HG03457 (cell line): ENCODE results near the gene B3GAT2.
A peak's percentile ranks its signal among the peaks of the same experiment; 100 is the strongest.
"Not testable (repeated sequence)": the region's sequence is repeated elsewhere in the genome, so short reads cannot be mapped to it uniquely, and the experiment has no call there.

Experiments used
- ATAC-seq: cut with Tn5 transposase; IDR thresholded peaks from one replicate; pipeline ENCODE4 v1.9.1; 2021; ENCODE audit warnings: moderate number of reproducible peaks; ENCODE audit not compliant: unreplicated experiment

Gene B3GAT2, protein sequence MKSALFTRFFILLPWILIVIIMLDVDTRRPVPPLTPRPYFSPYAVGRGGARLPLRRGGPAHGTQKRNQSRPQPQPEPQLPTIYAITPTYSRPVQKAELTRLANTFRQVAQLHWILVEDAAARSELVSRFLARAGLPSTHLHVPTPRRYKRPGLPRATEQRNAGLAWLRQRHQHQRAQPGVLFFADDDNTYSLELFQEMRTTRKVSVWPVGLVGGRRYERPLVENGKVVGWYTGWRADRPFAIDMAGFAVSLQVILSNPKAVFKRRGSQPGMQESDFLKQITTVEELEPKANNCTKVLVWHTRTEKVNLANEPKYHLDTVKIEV

GRCh38 chr6:70956451-70957283 is at the start of gene B3GAT2:
Gene B3GAT2 (minus strand): TSS chr6:70957060. CDS start chr6:70956429, 631 bp downstream.
- ATAC-seq: no peak

DNA sequence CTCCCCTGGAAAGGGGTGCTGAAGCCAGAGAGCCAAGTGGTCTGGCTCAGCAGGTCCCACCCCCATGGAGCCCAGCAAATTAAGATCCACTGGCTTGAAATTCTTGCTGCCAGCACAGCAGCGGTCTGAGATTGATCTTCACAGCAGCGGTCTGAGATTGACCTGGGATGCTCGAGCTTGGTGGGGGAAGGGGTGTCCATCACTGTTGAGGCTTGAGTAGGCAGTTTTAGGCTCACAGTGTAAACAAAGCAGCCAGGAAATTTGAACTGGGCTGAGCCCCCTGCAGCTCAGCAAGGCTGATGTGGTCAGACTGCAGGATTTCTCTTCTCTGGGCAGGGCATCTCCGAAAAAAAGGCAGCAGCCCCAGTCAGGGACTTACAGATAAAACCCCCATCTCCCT is 41.3 kb upstream of the B3GAT2 start:
- no peak for ATAC-seq

DNA sequence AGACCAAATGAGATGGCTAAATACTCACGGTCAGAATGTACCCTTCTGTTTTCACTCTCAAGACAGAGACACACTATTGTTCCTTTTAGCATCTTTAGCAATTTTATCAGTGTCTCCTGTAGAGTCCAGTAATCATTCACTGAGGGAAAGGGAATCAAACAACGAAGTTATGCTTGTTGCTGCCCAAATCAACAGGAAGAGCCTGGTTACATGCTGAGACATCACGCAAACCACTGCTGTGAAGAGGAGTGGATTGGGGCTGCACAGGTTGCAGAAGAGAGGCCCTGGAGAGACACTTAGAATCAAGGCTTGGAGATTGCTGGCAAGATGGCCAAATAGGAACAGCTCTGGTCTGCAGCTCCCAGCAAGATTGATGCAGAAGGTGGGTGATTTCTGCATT is 40.5 kb upstream of the B3GAT2 start:
- ATAC-seq: no peak

DNA sequence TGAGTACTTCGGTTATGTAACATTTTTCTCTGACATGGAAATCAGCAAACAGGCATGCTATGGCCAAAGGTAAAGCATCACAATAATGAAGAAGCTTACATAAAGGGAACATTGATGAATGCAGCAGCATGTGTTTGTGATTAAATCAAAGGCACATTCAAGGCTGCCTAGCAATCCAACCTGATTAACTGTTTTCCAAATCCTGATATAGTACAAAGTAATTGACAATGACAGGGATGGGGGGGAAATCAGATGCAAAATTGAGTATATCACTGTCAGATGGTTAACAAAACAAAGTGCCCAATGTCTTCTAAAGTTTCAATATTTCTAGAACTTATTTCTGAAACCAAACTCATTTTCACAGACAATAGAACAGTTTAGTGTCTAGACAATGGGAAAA is 39.2 kb upstream of the B3GAT2 start:
- no peak for ATAC-seq

GRCh38 chr6:70995411-70995810 is 38.6 kb upstream of the B3GAT2 start:
- no peak for ATAC-seq

GRCh38 chr6:70991253-70991652 is 34.4 kb upstream of the B3GAT2 start:
- ATAC-seq: no peak

DNA sequence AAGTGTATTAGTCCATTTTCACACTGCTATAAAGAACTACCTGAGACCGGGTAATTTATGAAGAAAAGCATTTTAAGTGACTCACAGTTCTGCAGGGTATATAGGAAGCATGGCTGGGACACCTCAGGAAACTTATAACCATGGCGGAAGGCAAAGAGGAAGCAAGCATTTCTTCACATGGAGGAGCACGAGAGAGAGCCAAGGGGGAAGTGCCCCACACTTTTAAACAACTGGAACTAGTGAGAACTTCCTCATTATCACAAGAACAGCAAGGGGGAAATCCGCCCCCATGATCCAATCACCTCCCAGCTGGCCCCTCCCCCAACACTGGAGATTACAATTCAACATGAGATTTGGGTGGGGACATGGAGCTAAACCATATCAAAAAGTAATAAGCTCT is 28.3 kb upstream of the B3GAT2 start:
- ATAC-seq: no peak

DNA sequence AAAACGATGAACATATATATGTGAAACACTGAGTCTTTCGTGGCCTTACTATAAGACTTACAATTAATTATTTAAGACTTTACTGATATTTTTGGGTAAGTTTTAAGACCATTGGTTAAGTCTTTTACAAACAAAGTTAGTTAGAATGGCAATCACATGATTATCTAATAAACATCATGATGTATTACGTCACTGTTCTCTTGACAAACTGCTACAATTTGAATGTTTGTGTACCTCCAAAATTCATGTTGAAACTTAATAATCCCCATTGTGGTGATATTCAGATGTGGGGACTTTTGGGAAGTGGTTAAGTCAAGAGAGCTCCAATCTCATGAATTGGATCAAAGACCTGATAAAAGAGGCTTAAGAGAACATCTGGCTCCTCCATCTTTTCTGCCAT is 25.9 kb upstream of the B3GAT2 start:
- ATAC-seq: no peak

DNA sequence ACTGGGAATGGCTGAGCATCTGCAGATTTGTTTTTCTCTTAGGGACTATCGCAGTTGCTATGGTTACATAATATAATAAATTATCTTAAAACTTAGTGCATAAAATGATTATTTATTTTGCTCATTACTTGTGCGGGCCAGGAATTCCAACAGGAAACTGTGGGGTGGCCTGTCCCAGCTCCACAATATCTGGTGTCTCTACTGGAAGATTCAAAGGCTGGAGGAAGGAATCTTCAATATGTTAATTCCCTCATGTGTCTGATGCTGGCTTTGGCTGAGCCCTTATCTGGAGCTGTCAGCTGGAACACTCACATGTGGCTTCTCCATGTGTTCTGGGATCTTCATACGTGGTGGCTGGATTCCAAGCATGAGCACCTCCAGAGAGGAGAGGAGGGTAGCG is 23.9 kb upstream of the B3GAT2 start:
- ATAC-seq: no peak

- ATAC-seq: no peak
Measured at GRCh38 chr6:70973604-70974003, 16.7 kb upstream of the B3GAT2 start.

- ATAC-seq: no peak
Measured at GRCh38 chr6:70967049-70967448, 10.2 kb upstream of the B3GAT2 start.

- ATAC-seq: no peak
Measured at GRCh38 chr6:70957284-70957617, 391 bp upstream of the B3GAT2 start.

DNA sequence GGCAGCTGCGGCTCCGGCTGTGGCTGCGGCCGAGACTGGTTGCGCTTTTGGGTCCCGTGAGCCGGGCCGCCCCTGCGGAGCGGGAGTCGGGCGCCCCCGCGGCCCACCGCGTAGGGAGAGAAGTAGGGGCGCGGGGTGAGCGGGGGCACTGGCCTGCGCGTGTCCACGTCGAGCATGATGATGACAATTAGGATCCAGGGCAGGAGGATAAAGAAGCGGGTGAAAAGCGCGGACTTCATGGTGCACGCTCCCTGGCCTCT is 739 bp downstream of the B3GAT2 start:
- peak; percentile 4 for ATAC-seq

DNA sequence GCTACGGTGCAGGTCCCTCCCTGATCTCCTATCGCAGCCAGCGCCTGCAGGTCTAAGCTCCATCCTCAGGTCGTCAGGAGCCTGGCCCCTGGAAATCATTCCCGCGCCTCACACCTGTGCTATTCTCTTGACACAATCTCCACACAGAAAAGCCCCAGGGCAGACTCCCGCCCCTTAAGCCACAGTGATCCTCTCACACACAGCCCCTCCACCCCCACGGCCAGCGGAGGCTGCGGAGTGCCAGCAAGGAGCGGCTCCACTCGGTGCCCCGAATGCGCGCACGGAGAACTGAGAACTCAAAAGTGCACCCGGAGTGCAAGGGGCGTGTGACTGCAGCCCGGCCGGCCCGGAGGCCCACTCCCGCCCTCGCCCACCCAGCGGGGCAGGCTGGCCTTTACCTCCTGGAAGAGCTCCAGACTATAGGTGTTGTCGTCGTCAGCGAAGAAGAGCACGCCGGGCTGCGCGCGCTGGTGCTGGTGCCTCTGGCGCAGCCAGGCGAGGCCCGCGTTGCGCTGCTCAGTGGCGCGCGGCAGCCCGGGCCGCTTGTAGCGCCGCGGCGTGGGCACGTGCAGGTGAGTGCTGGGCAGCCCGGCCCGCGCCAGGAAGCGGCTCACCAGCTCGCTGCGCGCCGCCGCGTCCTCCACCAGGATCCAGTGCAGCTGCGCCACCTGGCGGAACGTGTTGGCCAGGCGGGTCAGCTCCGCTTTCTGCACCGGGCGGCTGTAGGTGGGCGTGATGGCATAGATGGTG is 1.2 kb downstream of the B3GAT2 start:
- ATAC-seq: peak; percentile 96

- no peak for ATAC-seq
Measured at GRCh38 chr6:70954750-70955149, 2.1 kb downstream of the B3GAT2 start.

- no peak for ATAC-seq
Measured at GRCh38 chr6:70954176-70954575, 2.7 kb downstream of the B3GAT2 start.

GRCh38 chr6:70952608-70953165 is 4.2 kb downstream of the B3GAT2 start:
- ATAC-seq: no peak

DNA sequence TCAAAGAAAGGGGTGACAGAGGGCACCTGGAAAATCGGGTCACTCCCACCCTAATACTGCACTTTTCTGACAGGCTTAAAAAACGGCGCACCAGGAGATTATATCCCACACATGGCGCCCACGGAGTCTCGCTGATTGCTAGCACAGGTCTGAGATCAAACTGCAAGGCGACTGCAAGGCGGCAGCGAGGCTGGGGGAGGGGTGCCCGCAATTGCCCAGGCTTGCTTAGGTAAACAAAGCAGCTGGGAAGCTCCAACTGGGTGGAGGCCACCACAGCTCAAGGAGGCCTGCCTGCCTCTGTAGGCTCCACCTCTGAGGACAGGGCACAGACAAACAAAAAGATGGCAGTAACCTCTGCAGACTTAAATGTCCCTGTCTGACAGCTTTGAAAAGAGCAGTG is 12.5 kb downstream of the B3GAT2 start:
- not testable (repeated sequence) for ATAC-seq

DNA sequence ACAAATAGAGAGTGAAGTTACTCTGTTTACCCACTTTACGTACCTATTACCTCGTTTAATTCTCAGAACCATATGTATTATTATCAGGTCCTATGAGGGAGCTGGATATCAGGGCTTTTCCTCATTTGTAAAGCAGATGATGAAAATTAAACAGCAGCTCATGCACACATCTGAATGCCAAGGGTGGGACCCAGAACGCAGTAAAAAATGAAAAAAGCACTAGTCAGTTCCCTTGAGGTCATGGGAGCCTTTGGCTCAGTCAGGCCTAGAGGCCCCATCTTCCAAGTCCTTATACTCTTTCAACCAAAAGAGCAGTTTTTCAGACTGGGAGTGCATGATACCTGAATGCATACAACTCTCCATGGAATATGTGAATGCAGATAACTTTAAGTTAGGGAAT is 23.0 kb downstream of the B3GAT2 start:
- ATAC-seq: no peak

DNA sequence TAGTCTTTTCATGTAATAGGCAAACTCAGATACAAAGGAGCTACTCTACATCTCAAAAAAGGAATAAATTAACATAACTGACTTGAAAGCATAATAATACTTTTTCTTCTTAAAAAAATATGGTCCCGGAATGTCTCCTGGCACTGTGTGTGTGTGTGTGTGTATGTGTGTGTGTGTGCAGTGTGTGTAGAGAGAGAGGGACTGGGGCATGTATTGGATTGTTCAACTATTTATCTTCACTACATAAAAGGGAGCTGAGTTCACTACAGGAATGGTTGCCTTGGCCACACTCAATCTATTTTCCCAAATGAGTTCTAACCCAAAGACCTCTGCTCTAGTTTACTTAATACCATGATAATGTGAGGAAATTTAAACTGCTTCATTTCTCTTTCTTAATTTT is 51.1 kb downstream of the B3GAT2 start:
- ATAC-seq: no peak

GRCh38 chr6:70903665-70904452 is 53.0 kb downstream of the B3GAT2 start:
- no peak for ATAC-seq
